ENCODE data around the gene TCEANC2. TPM values are rescaled to one million over a fixed set of nuclear protein-coding genes. Genes with fewer than 3 reads are reported as not detected.

Gene TCEANC2
- total RNA-seq, 3 donors from 2014 or later = 4.3 to 6.1 (median 5.9) TPM

DNA sequence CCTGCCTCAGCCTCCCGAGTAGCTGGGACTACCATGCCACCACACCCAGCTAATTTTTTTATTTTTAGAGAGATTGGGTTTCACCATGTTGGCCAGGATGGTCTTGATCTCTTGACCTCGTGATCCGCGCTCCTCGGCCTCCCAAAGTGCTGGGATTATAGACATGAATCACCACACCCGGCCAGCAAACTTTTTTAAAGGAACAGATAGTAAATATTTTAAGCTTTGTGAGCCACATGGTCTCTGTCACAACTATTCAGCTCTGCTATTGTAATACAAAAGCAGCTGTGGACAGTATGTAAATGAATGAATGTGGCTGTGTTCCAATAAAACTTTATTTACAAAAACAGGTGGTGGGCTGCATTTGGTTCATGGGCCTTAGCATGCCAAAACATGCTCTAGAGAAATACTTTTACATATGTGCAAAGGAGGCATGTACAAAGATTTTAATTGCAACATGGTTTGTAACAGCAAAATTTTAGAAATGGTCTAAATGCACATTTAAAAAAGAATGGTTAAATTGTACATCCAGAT, 52.4 kb downstream of the TCEANC2 start:
- H3K4me3 ChIP-seq = no peak overlapping the region
- H3K4me1 ChIP-seq = no peaks in the 10 kb centered on the region
- no peak for TF ChIP-seq POLR2A (IDR thresholded peaks at IDR 0.05)
- no peak for TF ChIP-seq CTCF (IDR thresholded peaks at IDR 0.05)
- no peak for TF ChIP-seq POLR2AphosphoS5 (IDR thresholded peaks at IDR 0.05)
- no peaks in the 10 kb centered on the region for H3K9me3 ChIP-seq
- no peak overlapping the region for H3K27ac ChIP-seq
- H3K36me3 ChIP-seq = no peaks in the 10 kb centered on the region
- intact Hi-C loops (cut with DNase I; ENCODE audit: low total_unique reads) = no loop called here
- no peak for DNase-seq (ENCODE audit: low spot score in 2 of 2)
- no peaks in the 10 kb centered on the region for H3K27me3 ChIP-seq

- Histone ChIP-seq H3K4me1 (no peaks in the 10 kb centered on the region), H3K9me3 (no peaks in the 10 kb centered on the region), H3K27me3 (no peaks in the 10 kb centered on the region), H3K4me3 (no peak overlapping the region), H3K36me3 (no peaks in the 10 kb centered on the region), H3K27ac (no peak overlapping the region)
- intact Hi-C loops (cut with DNase I; ENCODE audit: low total_unique reads) = no loop called here
- TF ChIP-seq POLR2AphosphoS5 (IDR thresholded peaks at IDR 0.05) = no peak
- no peak for TF ChIP-seq CTCF (IDR thresholded peaks at IDR 0.05)
- no peak for TF ChIP-seq POLR2A (IDR thresholded peaks at IDR 0.05)
- DNase-seq (ENCODE audit: low spot score in 2 of 2) = no peak
Measured at GRCh38 chr1:54107131-54107530, 53.7 kb downstream of the TCEANC2 start.

GRCh38 chr1:54108156-54108555, 54.7 kb downstream of the TCEANC2 start:
- Histone ChIP-seq H3K27me3 (no peaks in the 10 kb centered on the region), H3K4me1 (no peaks in the 10 kb centered on the region), H3K9me3 (no peaks in the 10 kb centered on the region), H3K27ac (no peak overlapping the region), H3K36me3 (no peaks in the 10 kb centered on the region), H3K4me3 (no peak overlapping the region)
- no peak for DNase-seq (ENCODE audit: low spot score in 2 of 2)
- intact Hi-C loops (cut with DNase I; ENCODE audit: low total_unique reads) = no loop called here
- TF ChIP-seq POLR2A (IDR thresholded peaks at IDR 0.05) = no peak
- TF ChIP-seq CTCF (IDR thresholded peaks at IDR 0.05) = no peak
- no peak for TF ChIP-seq POLR2AphosphoS5 (IDR thresholded peaks at IDR 0.05)

DNA sequence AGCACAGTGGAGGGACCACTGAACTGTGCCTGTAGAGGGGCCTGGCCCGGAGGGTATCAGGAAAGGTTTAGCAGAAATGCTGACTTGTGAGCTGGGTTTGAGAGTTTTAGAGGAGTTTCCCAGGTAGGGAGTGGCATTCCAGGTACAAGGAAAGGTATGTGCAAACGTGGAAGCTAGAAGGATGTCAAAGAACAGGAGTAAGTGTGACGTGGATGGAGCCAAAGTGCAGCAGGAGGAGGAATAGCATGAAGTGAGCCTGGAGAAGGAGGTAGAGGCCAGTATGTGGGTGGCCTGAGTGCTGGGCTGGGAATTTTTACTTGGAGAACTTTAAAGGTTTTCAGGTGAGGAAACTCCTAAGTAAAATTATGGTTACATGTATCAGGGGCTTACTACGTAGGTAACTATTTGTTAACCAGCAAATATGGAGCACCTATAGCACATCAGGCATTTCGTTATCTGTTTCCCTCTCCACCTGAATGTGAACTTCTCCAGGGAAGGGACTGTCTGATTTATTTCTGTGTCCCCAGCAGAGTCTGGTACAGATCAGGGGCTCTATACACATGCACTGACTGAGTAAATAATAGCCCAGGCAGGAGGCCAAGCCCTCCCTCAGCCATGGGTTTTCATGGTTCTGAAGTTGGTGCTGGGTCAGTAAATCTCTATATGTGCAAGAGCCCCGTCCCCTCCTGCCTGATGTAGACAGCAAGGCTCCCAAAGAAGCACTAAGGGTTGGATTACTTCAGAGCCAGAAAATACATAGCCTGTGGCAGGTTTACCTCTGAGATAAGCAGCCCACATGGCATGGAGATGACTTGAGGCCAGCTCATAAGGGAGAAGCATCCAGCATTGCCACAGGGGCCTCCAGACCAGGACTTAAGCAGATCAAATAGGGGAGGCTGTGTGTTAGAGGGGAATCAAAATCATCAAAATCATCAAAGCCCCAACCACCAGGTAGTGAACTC, 56.0 kb downstream of the TCEANC2 start:
- H3K4me1 ChIP-seq = no peaks in the 10 kb centered on the region
- H3K27me3 ChIP-seq = no peaks in the 10 kb centered on the region
- DNase-seq (ENCODE audit: low spot score in 2 of 2) = no peak
- no peaks in the 10 kb centered on the region for H3K9me3 ChIP-seq
- TF ChIP-seq CTCF (IDR thresholded peaks at IDR 0.05) (no peak), POLR2A (IDR thresholded peaks at IDR 0.05) (no peak), POLR2AphosphoS5 (IDR thresholded peaks at IDR 0.05) (no peak)
- H3K27ac ChIP-seq = no peak overlapping the region
- H3K4me3 ChIP-seq = no peak overlapping the region
- intact Hi-C loops (cut with DNase I; ENCODE audit: low total_unique reads) = no loop called here
- no peaks in the 10 kb centered on the region for H3K36me3 ChIP-seq

GRCh38 chr1:54110996-54111395, 57.6 kb downstream of the TCEANC2 start:
- no peaks in the 10 kb centered on the region for H3K36me3 ChIP-seq

More at GRCh38 chr1:54110996-54111395, 57.6 kb downstream of the TCEANC2 start:
- TF ChIP-seq POLR2A (IDR thresholded peaks at IDR 0.05) (no peak), CTCF (IDR thresholded peaks at IDR 0.05) (no peak), POLR2AphosphoS5 (IDR thresholded peaks at IDR 0.05) (no peak)
- Histone ChIP-seq H3K9me3 (no peaks in the 10 kb centered on the region), H3K4me3 (no peak overlapping the region), H3K4me1 (no peaks in the 10 kb centered on the region), H3K27ac (no peak overlapping the region), H3K27me3 (no peaks in the 10 kb centered on the region)
- DNase-seq (ENCODE audit: low spot score in 2 of 2) = no peak
- intact Hi-C loops (cut with DNase I; ENCODE audit: low total_unique reads) = no loop called here
